ENCODE results near the gene AKR1C2.
"Not testable (repeated sequence)": the region's sequence is repeated elsewhere in the genome, so short reads cannot be mapped to it uniquely, and the experiment has no call there.

The AKR1C2 gene

DNA sequence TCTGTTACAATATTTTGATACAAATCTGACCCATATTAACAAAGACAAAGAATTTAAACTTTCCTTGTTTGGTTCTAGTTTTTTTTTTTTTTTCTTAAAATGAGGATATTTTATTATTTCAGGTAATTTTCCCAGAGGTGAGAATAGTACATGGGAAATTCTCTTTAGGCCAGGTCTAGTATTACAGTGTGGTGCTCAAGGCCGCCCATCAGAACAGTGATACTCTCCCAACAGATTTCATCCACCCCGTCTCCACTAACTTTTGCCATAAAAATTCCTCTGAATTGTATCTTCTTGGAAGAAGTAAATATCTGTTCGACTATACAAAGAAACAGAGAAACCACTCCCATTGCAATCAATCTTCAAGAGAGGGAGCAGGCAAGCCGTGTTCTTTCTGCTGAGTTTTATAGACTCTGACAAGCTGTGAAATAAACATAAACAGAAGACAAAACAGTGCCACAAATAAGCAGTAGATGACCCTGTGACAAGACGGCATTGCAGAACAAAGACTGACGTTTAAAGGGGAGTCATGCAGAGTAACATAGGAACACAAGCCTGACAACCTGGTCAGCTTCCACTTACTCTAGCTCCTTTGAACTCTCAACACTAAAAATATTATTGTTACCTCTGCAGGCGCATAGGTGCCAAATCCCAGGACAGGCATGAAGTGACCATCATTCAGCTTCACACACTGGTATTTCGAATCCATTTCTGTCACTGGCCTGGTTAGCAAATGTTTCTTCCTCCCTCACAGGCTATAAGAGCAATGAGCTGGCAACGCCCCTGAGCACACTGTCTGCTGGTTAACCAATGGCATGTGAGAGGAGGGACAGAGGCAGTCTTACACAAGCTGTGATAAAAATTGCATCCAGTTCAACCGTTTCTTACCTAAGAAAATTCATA lies at the start of gene AKR1C2:
AKR1C2 (minus strand) TSS at position 731 of the 903 bp plus-strand sequence; CDS start at position 709, 22 bp downstream.
- not testable (repeated sequence) for H3K9me3 ChIP-seq (ENCODE audit: control insufficient read depth, insufficient read depth, low read length); H3K4me1 ChIP-seq (ENCODE audit: insufficient read depth, low read length); H3K36me3 ChIP-seq (ENCODE audit: insufficient read depth, low read length); H3K9ac ChIP-seq (ENCODE audit: low read depth, low read length)

DNA sequence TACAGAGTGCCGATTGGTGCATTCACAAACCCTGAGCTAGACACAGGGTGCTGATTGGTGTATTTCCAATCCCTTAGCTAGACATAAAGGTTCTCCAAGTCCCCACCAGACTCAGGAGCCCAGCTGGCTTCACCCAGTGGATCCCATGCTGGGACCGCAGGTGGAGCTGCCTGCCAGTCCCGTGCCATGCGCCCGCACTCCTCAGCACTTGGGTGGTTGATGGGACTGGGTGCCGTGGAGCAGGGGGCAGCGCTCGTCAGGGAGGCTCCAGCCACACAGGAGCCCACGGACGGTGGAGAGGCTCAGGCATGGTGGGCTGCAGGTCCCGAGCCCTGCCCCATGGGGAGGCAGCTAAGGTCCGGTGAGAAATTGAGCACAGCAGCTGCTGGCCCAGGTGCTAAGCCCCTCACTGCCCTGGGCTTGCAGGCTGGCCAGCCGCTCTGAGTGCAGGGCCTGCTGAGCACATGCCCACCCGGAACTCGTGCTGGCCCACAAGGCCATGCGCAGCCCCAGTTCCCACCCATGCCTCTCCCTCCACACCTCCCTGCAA lies 49.4 kb upstream of the AKR1C2 start:
- H3K36me3 ChIP-seq (ENCODE audit: insufficient read depth, low read length); H3K4me1 ChIP-seq (ENCODE audit: insufficient read depth, low read length); H3K9ac ChIP-seq (ENCODE audit: low read depth, low read length); H3K9me3 ChIP-seq (ENCODE audit: control insufficient read depth, insufficient read depth, low read length): not testable (repeated sequence)

DNA sequence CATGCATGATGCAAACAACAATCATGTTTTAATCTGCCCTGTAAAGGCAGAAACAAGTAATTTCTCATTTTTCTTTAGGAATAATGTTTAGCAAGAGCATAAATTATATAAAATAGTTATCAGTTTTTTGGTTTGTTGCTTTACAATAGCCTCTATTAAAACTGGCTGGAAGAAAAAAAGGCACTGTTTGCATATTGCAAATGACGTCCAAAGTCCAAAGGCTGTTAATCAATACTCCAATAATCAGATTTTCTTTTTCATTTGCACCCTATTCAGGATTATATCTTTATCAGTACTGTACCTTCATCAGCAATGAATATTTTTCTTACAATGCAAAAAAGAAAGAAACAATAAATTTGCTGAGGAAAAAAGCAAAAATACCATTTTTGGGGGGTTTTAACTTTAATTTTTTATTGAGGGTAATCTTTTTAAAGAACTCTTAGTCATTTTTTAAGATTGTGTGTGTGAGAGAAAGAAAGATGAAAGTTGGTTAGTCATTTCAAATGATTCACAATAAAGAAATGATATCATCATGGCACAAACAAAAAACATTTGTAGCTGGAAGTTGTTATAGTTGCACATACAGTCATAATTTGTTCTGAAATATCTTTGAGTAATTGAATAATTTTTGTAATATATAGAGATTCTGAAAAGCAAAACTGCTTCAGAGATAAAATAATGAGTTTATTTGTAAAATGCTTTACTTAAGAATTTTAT lies 44.4 kb upstream of the AKR1C2 start:
- Histone ChIP-seq H3K4me1 (ENCODE audit: insufficient read depth, low read length) (no peaks in the 10 kb centered on the region), H3K9me3 (ENCODE audit: control insufficient read depth, insufficient read depth, low read length) (no peaks in the 10 kb centered on the region), H3K36me3 (ENCODE audit: insufficient read depth, low read length) (no peaks in the 10 kb centered on the region), H3K9ac (ENCODE audit: low read depth, low read length) (no peak overlapping the region)

DNA sequence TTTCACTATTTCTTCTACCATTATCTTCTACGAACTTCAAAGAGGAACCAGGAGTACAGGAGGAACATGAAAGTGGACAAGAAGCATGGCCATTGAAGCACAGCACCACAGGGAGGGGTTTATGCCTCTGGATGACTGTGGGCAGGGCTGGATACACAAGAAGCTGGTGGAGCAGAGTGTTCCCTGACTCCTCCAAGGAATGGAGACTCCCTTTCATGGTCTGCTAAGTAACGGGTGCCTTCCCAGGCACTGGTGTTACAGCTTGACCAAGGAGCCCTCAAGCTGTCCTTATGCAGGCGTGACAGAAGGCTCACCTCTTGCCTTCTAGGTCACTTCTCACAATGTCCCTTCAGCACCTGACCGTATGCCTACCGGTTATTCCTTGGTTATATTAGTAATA lies 43.4 kb upstream of the AKR1C2 start:
- H3K9ac ChIP-seq (ENCODE audit: low read depth, low read length); H3K4me1 ChIP-seq (ENCODE audit: insufficient read depth, low read length); H3K9me3 ChIP-seq (ENCODE audit: control insufficient read depth, insufficient read depth, low read length); H3K36me3 ChIP-seq (ENCODE audit: insufficient read depth, low read length): not testable (repeated sequence)

DNA sequence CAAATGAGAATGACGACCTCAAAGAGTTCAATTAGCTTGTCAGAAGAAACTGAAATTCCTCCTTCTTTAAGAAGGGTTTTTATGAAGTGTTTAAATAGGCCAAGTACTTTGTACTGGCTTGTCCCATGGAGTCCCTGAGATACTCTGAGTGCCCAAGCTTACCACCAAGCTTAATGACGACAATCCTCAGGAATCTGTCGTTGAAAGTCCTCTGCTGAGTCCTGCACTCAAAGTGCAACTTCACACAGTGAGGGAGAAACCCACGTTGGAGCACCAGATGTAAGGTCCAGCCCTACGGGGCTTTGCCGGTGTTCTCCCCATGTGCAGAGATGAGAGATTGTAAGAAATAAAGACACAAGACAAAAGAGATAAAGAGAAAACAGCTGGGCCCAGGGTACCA lies 42.8 kb upstream of the AKR1C2 start:
- Histone ChIP-seq H3K9ac (ENCODE audit: low read depth, low read length) (no peak overlapping the region), H3K36me3 (ENCODE audit: insufficient read depth, low read length) (no peaks in the 10 kb centered on the region), H3K9me3 (ENCODE audit: control insufficient read depth, insufficient read depth, low read length) (no peaks in the 10 kb centered on the region), H3K4me1 (ENCODE audit: insufficient read depth, low read length) (no peaks in the 10 kb centered on the region)

DNA sequence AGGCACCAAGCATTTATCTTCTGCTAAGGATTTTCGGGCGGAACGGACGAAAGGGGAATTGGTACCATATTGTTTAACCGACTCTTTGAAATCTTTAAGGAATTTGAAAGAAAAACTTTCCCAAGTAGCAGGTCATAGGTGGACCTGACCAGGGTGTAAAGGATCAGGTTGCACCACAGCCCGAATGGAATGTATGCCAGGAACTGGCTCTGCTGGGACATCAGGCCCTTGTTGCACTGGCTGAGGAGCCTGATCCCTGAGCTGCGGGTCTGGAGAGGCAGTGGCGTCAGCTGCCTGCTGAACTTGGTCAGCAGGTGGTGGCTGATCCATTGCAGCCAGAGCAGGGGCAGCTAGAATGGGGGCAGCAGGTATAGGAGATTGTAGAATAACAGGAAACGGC lies 41.4 kb upstream of the AKR1C2 start:
- Histone ChIP-seq H3K9me3 (ENCODE audit: control insufficient read depth, insufficient read depth, low read length) (no peaks in the 10 kb centered on the region; the same call in 1 of the 2 replicates), H3K36me3 (ENCODE audit: insufficient read depth, low read length) (no peaks in the 10 kb centered on the region), H3K4me1 (ENCODE audit: insufficient read depth, low read length) (no peaks in the 10 kb centered on the region), H3K9ac (ENCODE audit: low read depth, low read length) (no peak overlapping the region)

DNA sequence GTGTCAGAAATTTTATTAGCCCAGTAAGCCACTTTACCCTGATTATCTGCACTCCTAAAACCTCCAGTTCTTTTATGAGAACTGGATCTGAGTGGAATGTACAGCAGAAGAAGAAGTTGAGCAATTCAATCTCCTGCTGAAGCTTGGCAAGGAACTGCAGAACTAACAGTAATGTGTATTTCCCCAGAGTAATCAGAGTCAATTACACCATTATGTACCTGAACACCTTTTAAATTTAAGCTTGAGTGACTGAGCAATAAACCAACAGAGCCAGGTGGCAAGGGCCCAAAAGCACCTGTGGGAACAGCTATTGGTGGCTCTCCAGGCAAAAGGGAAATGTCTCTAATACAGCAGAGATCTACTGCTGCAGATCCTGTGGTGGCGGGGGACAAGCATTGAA lies 40.1 kb upstream of the AKR1C2 start:
- H3K9me3 ChIP-seq (ENCODE audit: control insufficient read depth, insufficient read depth, low read length), result no peaks in the 10 kb centered on the region; the same call in 1 of the 2 replicates
- H3K36me3 ChIP-seq (ENCODE audit: insufficient read depth, low read length), result no peaks in the 10 kb centered on the region
- H3K4me1 ChIP-seq (ENCODE audit: insufficient read depth, low read length), result no peaks in the 10 kb centered on the region
- no peak overlapping the region for H3K9ac ChIP-seq (ENCODE audit: low read depth, low read length)

DNA sequence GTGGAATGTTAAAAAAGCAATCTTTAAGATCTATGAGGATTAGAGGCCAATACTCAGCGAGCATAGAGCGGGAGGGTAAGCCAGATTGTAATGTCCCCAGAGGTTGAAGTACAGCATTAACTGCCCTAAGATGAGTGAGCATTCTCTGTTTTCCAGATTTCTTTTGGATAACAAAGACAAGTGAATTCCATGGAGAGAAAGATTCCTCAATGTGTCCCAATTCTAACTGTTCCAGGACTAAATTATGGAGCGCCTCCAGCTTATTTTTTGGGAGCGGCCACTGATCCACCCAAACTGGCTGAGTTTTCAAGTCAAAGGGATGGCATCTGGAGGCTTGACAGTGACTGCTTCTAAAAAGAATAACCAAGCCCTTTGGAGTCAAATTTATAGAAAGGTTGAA lies 39.3 kb upstream of the AKR1C2 start:
- Histone ChIP-seq H3K9ac (ENCODE audit: low read depth, low read length) (no peak overlapping the region), H3K9me3 (ENCODE audit: control insufficient read depth, insufficient read depth, low read length) (no peaks in the 10 kb centered on the region; the same call in 1 of the 2 replicates), H3K36me3 (ENCODE audit: insufficient read depth, low read length) (no peaks in the 10 kb centered on the region), H3K4me1 (ENCODE audit: insufficient read depth, low read length) (no peaks in the 10 kb centered on the region)

DNA sequence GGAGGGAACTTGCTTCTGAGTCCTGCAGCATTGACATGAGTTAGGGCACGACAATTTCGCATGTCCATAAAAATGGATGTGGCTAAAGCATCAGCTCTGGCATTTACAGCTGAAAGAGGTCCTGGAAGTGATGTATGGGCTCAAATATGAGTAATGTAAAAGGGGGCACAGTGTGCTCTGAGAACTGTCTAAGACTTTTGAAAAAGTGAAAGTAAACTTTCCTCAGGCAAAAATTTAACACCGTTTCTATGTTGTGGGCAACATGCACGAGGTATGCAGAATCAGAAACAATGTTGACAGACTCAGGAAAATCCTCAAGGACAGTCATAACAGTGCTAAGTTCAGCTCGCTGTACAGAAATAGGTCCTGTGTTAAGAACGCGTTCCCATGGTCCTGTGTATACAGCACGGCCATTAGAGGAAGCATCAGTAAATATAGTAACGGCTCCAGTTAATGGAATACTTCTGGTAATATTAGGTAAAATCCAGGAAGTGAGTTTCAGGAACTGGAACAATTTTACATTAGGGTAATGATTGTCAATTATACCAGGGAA lies 37.9 kb upstream of the AKR1C2 start:
- H3K4me1 ChIP-seq (ENCODE audit: insufficient read depth, low read length), result no peaks in the 10 kb centered on the region
- no peaks in the 10 kb centered on the region; the same call in 1 of the 2 replicates for H3K9me3 ChIP-seq (ENCODE audit: control insufficient read depth, insufficient read depth, low read length)
- H3K9ac ChIP-seq (ENCODE audit: low read depth, low read length), result no peak overlapping the region
- no peaks in the 10 kb centered on the region for H3K36me3 ChIP-seq (ENCODE audit: insufficient read depth, low read length)

DNA sequence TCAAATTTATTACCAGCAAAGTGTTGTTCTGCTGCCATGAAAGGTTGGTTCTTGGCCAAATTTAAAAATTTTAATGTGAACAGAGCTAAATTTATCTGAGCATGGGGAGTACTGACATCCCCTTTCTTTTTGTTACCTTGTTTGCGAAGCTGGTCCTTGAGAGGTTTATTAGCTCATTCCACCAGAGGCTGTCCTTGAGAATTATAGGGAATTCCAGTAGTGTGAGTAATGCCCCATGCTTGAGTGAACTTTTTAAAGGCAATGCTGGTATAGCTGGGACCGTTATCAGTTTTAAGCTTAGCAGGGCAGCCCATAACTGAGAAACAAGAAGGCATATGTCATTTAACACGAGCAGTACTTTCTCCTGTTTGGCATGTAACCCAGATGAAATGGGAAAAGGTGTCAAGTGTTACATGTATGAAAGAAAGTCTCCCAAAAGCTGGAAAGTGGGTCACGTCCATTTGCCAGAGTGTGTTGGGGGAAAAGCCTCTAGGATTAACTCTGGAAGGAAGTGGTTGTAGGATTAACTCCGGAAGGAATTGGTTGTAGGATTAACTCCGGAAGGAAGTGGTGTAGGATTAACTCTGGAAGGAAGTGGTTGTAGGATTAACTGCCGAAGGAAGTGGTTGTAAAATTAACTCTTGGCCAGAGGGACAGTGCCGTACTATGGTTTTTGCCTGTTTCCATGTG lies 37.3 kb upstream of the AKR1C2 start:
- H3K9me3 ChIP-seq (ENCODE audit: control insufficient read depth, insufficient read depth, low read length), result no peaks in the 10 kb centered on the region; the same call in 1 of the 2 replicates
- H3K36me3 ChIP-seq (ENCODE audit: insufficient read depth, low read length), result no peaks in the 10 kb centered on the region
- H3K4me1 ChIP-seq (ENCODE audit: insufficient read depth, low read length), result no peaks in the 10 kb centered on the region
- no peak overlapping the region for H3K9ac ChIP-seq (ENCODE audit: low read depth, low read length)

DNA sequence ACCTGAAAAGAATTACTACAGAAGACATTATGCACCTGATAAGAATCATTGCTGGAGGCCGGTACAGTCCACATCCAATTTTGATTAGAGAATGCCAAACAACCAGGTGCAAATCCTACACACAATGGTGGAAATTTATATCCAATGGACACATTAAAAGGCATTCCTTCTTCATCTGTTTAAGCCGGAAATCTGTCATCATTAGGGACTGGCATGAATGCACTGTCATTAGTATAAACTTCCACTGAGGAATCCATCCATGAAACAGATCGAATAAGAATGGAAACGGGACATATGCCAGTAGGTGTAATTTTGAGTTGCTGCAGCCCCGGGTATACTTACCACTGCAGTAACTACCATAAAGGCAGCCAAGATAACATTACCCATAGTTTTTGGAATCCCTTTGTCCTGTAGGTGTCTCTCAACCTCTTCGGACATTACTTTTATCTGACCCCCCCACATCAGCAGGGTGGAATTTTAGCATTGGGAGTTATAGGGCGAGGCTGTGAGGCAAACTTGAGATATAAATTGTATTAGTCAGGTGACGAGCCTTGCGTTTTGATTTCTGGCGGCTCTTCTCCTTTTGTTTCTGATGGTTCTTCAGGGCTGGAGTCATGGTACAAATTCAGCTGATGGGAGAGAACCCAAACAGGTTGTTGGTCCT lies 36.5 kb upstream of the AKR1C2 start:
- no peak overlapping the region for H3K9ac ChIP-seq (ENCODE audit: low read depth, low read length)
- no peaks in the 10 kb centered on the region; the same call in 1 of the 2 replicates for H3K9me3 ChIP-seq (ENCODE audit: control insufficient read depth, insufficient read depth, low read length)
- no peaks in the 10 kb centered on the region for H3K36me3 ChIP-seq (ENCODE audit: insufficient read depth, low read length)
- H3K4me1 ChIP-seq (ENCODE audit: insufficient read depth, low read length), result no peaks in the 10 kb centered on the region

DNA sequence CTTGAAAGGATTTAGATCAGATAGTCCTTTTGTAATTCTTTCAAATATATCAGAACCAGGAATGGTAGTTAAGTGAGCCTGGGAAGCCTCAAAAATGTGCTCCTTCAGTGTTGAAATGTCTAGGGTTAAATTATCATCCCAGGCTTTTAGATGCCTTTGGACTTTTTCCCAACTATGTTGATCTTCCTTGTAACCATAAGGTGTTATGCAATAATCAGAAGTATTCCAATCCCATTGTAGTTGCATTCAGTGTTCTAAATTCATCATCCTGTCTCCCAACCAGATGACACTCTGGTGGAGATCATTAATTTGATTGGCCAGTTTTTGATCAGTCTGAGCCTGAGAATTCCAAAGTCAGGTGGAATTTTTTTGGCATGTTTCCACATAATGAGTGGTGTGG lies 35.1 kb upstream of the AKR1C2 start:
- no peaks in the 10 kb centered on the region for H3K36me3 ChIP-seq (ENCODE audit: insufficient read depth, low read length)
- H3K9ac ChIP-seq (ENCODE audit: low read depth, low read length), result no peak overlapping the region
- no peaks in the 10 kb centered on the region; the same call in 1 of the 2 replicates for H3K9me3 ChIP-seq (ENCODE audit: control insufficient read depth, insufficient read depth, low read length)
- no peaks in the 10 kb centered on the region for H3K4me1 ChIP-seq (ENCODE audit: insufficient read depth, low read length)

DNA sequence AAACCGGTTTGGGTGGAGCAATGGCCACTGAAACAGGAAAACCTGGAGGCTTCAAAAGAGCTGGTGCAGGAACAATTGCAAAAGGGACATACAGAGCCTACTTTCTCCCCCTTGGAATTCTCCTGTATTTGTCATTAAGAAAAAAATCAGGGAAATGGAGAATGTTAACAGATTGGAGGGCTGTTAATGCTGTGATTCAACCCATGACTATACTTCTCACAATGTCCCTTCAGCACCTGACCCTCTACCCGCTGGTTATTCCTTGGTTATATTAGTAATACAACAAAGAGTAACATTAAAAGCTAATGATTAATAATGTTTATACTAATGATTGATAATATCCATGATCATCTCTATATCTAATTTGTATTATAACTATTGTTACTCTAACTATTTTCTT lies 34.4 kb upstream of the AKR1C2 start:
- H3K4me1 ChIP-seq (ENCODE audit: insufficient read depth, low read length), result no peaks in the 10 kb centered on the region
- H3K36me3 ChIP-seq (ENCODE audit: insufficient read depth, low read length), result no peaks in the 10 kb centered on the region
- H3K9ac ChIP-seq (ENCODE audit: low read depth, low read length), result no peak overlapping the region
- no peaks in the 10 kb centered on the region; the same call in 1 of the 2 replicates for H3K9me3 ChIP-seq (ENCODE audit: control insufficient read depth, insufficient read depth, low read length)
